ENCODE measurements around the gene NR1D2. TPM values are rescaled to one million over a fixed set of nuclear protein-coding genes. Genes with fewer than 3 reads are reported as not detected.
A peak's percentile ranks its signal among the peaks of the same experiment; 100 is the strongest.

NR1D2 gene
- total and polyA plus RNA-seq, 4 donors: 6.1 to 35.7 (median 21.2) TPM

- Histone ChIP-seq H3K36me3 (ENCODE audit: control insufficient read depth in 4 of 4, insufficient read depth in 4 of 4, low read length in 4 of 4) (peaks cover 3 to 21% (median 12%) of the 10 kb centered on the region in 4 donors), H3K4me1 (ENCODE audit: control insufficient read depth in 5 of 5, insufficient read depth in 5 of 5, low read length in 5 of 5) (peaks cover 3 to 30% (median 10%) of the 10 kb centered on the region in 5 donors), H3K27me3 (ENCODE audit: control insufficient read depth in 3 of 3, insufficient read depth in 3 of 3, low read length in 2 of 3) (no peaks in the 10 kb centered on the region), H3K9ac (ENCODE audit: insufficient read depth in 1 of 2, low read length in 2 of 2) (no peak overlapping the region), H3K27ac (ENCODE audit: low read depth in 1 of 2, low read length in 1 of 2) (no peak overlapping the region), H3K4me3 (no peak overlapping the region), H3K9me3 (ENCODE audit: control insufficient read depth in 4 of 4, insufficient read depth in 3 of 4, low read length in 3 of 4) (no peaks in the 10 kb centered on the region)
- DNase-seq (no peak), ATAC-seq (ENCODE audit: insufficient read depth, low FRiP score) (no peak)
- no peak for TF ChIP-seq CTCF (IDR thresholded peaks at IDR 0.05; ENCODE audit: control extremely low read depth, extremely low read depth)
- 74 to 86% methylated on average over 3 of the region's 3 CpGs for WGBS, 2 donors
Observed at GRCh38 chr3:23913873-23914743, 31.0 kb upstream of the NR1D2 start.

DNA sequence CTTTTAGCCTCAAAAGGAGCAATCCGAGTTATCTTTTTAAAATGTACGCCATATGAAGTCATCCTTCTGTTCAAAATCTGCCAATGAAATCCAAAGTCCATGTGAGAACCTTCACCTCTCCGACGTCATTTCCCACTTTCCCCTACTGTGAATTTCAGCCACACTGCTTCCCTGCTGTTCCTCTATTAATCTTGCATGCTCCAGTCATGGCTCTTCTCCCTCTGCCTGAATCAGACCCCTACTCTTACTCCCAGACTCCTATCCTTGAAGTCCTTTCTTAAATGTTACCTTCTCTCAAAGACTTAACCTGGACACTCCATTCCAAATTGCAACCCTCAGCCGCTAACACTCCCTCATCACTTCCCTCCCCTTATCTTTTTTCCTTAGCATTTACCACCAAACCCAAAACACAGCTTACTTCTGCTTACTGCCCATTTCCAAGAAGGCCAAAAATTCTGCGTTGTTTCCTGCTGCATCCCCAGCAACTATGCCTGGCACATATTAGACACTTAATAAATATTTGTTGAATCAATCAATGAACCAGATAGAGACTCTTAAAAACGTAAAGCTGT lies 29.5 kb upstream of the NR1D2 start:
- DNase-seq (peak in 2 of 3 donors; percentile 47 to 53), ATAC-seq (ENCODE audit: insufficient read depth, low FRiP score) (no peak)
- H3K4me3 ChIP-seq: no peak overlapping the region
- TF ChIP-seq CTCF (IDR thresholded peaks at IDR 0.05; ENCODE audit: control extremely low read depth, extremely low read depth): no peak
- peaks cover 3 to 37% (median 10%) of the 10 kb centered on the region in 5 donors for H3K4me1 ChIP-seq (ENCODE audit: control insufficient read depth in 5 of 5, insufficient read depth in 5 of 5, low read length in 5 of 5)
- WGBS, 2 donors: 44 to 50% methylated on average over 7 of the region's 7 CpGs
- H3K36me3 ChIP-seq (ENCODE audit: control insufficient read depth in 4 of 4, insufficient read depth in 4 of 4, low read length in 4 of 4): peaks cover 8 to 23% (median 17%) of the 10 kb centered on the region in 4 donors
- peak overlapping the region; percentile 64 to 71 for H3K9ac ChIP-seq (ENCODE audit: insufficient read depth in 1 of 2, low read length in 2 of 2)
- H3K27ac ChIP-seq (ENCODE audit: low read depth in 1 of 2, low read length in 1 of 2): no peak overlapping the region
- H3K9me3 ChIP-seq (ENCODE audit: control insufficient read depth in 4 of 4, insufficient read depth in 3 of 4, low read length in 3 of 4): no peaks in the 10 kb centered on the region
- no peaks in the 10 kb centered on the region for H3K27me3 ChIP-seq (ENCODE audit: control insufficient read depth in 3 of 3, insufficient read depth in 3 of 3, low read length in 2 of 3)

DNA sequence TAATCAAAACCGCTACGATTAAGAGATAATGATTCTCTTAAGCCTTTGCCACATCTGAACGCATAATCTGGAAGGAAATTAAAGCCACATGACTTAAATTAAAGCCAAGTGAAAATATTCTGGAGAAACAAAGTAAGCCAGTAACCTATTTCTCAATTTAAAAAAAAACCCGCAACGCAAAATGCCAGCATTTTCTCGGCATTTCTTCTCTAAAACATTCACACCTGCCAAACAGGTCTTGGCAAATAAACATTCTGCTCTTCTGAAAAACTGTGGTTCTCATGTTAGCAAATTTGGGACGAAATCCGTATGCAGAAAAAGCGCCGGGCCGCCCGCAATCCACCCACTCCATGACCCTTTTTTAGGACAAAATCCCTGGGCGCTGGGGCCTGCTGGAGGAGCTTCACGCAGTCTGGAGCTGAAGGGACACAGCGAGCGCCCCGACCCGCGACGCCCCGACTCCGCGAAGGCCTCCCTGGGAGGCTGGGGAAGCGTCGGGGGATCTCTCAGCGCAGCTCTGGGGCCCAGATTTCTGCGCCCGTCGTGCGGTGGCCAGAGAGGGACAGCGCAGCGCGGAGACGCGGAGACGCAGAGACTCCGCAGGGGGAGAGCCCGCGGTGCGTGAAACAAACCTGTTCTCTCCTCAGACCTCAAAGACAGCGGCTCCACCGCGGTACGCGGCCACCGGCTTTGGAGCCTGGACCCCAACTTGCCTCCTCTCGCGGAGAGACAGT lies 28.8 kb upstream of the NR1D2 start:
- Histone ChIP-seq H3K9me3 (ENCODE audit: control insufficient read depth in 4 of 4, insufficient read depth in 3 of 4, low read length in 3 of 4) (no peaks in the 10 kb centered on the region), H3K36me3 (ENCODE audit: control insufficient read depth in 4 of 4, insufficient read depth in 4 of 4, low read length in 4 of 4) (peaks cover 7 to 22% (median 17%) of the 10 kb centered on the region in 4 donors), H3K9ac (ENCODE audit: insufficient read depth in 1 of 2, low read length in 2 of 2) (peak overlapping the region; percentile 64 to 76), H3K4me1 (ENCODE audit: control insufficient read depth in 5 of 5, insufficient read depth in 5 of 5, low read length in 5 of 5) (peaks cover 3 to 37% (median 10%) of the 10 kb centered on the region in 5 donors), H3K27ac (ENCODE audit: low read depth in 1 of 2, low read length in 1 of 2) (peak overlapping the region; percentile 75 to 95), H3K4me3 (peak overlapping the region; percentile 89), H3K27me3 (ENCODE audit: control insufficient read depth in 3 of 3, insufficient read depth in 3 of 3, low read length in 2 of 3) (no peaks in the 10 kb centered on the region)
- ATAC-seq (ENCODE audit: insufficient read depth, low FRiP score): peak; percentile 50
- 1 to 2% methylated on average over 43 to 48 of the region's 48 CpGs for WGBS, 2 donors
- no peak for TF ChIP-seq CTCF (IDR thresholded peaks at IDR 0.05; ENCODE audit: control extremely low read depth, extremely low read depth)
- DNase-seq: no peak
